AG04450 (cell line): ENCODE data around the gene SPATA46. TPM values are rescaled to one million over a fixed set of nuclear protein-coding genes. Genes with fewer than 3 reads are reported as not detected.

Source experiments
- CTCF ChIA-PET: fragments of 300-600, 350-600 bp; formaldehyde crosslinking; extraction: SDS; loops from one replicate; lab custom pipeline; 2022; ENCODE audit warnings: antibody characterized with exemption, inconsistent platforms; lab: Charles Lee
- POLR2A ChIA-PET: fragments of 350-600 bp; formaldehyde crosslinking; extraction: SDS; loops from one replicate; lab custom pipeline; 2021; ENCODE audit warnings: antibody characterized with exemption, inconsistent platforms; lab: Yijun Ruan, JAX
- DNase-seq: peaks from one replicate; pipeline ENCODE4 v3.0.0-alpha.2; 2011; ENCODE audit warnings: low read depth, low spot score
- H3K27ac ChIP-seq: one replicate; pipeline ENCODE4 v1.5.1; 2012; ENCODE audit warnings: low read depth, low read length, control low read depth
- H3K27me3 ChIP-seq: one replicate; pipeline ENCODE4 v1.6.0; 2012; ENCODE audit warnings: low read length; ENCODE audit not compliant: control insufficient read depth, insufficient read depth
- H3K4me3 ChIP-seq: 2 replicates; pipeline ENCODE4 v1.5.1; 2011; ENCODE audit warnings: mild to moderate bottlenecking, low read depth, low read length, control low read depth
- H3K9me3 ChIP-seq: 2 replicates; pipeline ENCODE4 v1.5.1; 2012; ENCODE audit warnings: low read length; ENCODE audit not compliant: control insufficient read depth, insufficient read depth
- CTCF ChIP-seq: IDR thresholded peaks from 2 replicates; pipeline ENCODE4 v1.5.1; 2011; ENCODE audit warnings: low read depth, low read length, control low read depth, inconsistent platforms
- polyA plus RNA-seq: library from polyadenylated mRNA; depleted of rRNA; stranded (reverse); fragments of >200 nt; gene quantifications from 2 replicates; pipeline ENCODE4 v1.2.3, GENCODE V29; 2011

Gene SPATA46
- polyA plus RNA-seq, 1 experiment, result not detected

- no peak for DNase-seq
- Histone ChIP-seq H3K9me3 (no peaks in the 10 kb centered on the region), H3K4me3 (no peak overlapping the region), H3K27ac (no peak overlapping the region), H3K27me3 (no peaks in the 10 kb centered on the region)
- TF ChIP-seq CTCF, result no peak
- POLR2A ChIA-PET, result no interaction called here
- CTCF ChIA-PET, result no interaction called here
These were observed 30.2 kb upstream of the SPATA46 start for GRCh38 chr1:162406811-162407210.

- H3K27ac ChIP-seq, result no peak overlapping the region
- no peak overlapping the region for H3K4me3 ChIP-seq
- H3K27me3 ChIP-seq, result no peaks in the 10 kb centered on the region
- DNase-seq, result no peak
- ChIA-PET POLR2A (no interaction called here), CTCF (interaction anchor here (1.5 kb wide), 1 partner anchor 14 kb away, joined by 5 read pairs; no protein-coding TSS in a partner anchor)
- TF ChIP-seq CTCF, result no peak
- H3K9me3 ChIP-seq, result no peaks in the 10 kb centered on the region
These were observed 29.1 kb upstream of the SPATA46 start for GRCh38 chr1:162405800-162406199.

GRCh38 chr1:162404550-162405160 is 28.0 kb upstream of the SPATA46 start:
- Histone ChIP-seq H3K9me3 (no peaks in the 10 kb centered on the region), H3K27me3 (no peaks in the 10 kb centered on the region), H3K27ac (no peak overlapping the region), H3K4me3 (no peak overlapping the region)
- ChIA-PET CTCF (interaction anchor here (1.1 to 1.5 kb wide), 2 partner anchors 13 to 349 kb away, joined by 3 to 5 read pairs; no protein-coding TSS in a partner anchor), POLR2A (no interaction called here)
- no peak for TF ChIP-seq CTCF
- peak; percentile 21 for DNase-seq

GRCh38 chr1:162400790-162401355 is 24.2 kb upstream of the SPATA46 start:
- Histone ChIP-seq H3K27me3 (peaks cover 26% of the 10 kb centered on the region), H3K4me3 (no peak overlapping the region), H3K9me3 (no peaks in the 10 kb centered on the region), H3K27ac (no peak overlapping the region)
- TF ChIP-seq CTCF, result no peak
- DNase-seq, result no peak
- POLR2A ChIA-PET, result no interaction called here
- CTCF ChIA-PET, result interaction anchor here (1.6 kb wide), 1 partner anchor 9 kb away, joined by 7 read pairs; no protein-coding TSS in a partner anchor

GRCh38 chr1:162398999-162399580 is 22.4 kb upstream of the SPATA46 start:
- no peak for TF ChIP-seq CTCF
- CTCF ChIA-PET, result interaction anchor here (0.9 to 1.3 kb wide), 2 partner anchors 8 to 9 kb away, joined by 3 read pairs; no protein-coding TSS in a partner anchor
- H3K27ac ChIP-seq, result no peak overlapping the region
- no peak overlapping the region for H3K4me3 ChIP-seq
- peaks cover 26% of the 10 kb centered on the region for H3K27me3 ChIP-seq
- no peak for DNase-seq
- H3K9me3 ChIP-seq, result no peaks in the 10 kb centered on the region
- POLR2A ChIA-PET, result no interaction called here
